GM12878 (cell line): ENCODE results near the gene ANGPTL2.

Experiments used
- ETV6 ChIP-seq, 2 experiments: fragments of 450-650 bp in 1 of 2; IDR thresholded peaks in 1 of 2; conservative IDR thresholded peaks in 1 of 2; 2 replicates each; pipeline ENCODE4 v1.6.1; 2014; ENCODE audit warnings: antibody characterized with exemption in 1 of 2, borderline replicate concordance in 1 of 2, low read depth in 1 of 2, mild to moderate bottlenecking in 1 of 2, moderate library complexity in 1 of 2
- FOS ChIP-seq: IDR thresholded peaks from 3 replicates; pipeline ENCODE4 v1.6.1; 2011; ENCODE audit warnings: borderline replicate concordance; ENCODE audit not compliant: insufficient read length; ENCODE audit errors: extremely low read depth
- HCFC1 ChIP-seq: fragments of 150-350 bp; IDR thresholded peaks from 2 replicates; pipeline ENCODE4 v1.6.1; 2014; ENCODE audit warnings: low read length
- POLR2A ChIP-seq: IDR thresholded peaks from 2 replicates; pipeline ENCODE4 v1.6.1; 2011; ENCODE audit warnings: low read depth, mild to moderate bottlenecking, low read length
- RAD21 ChIP-seq: IDR thresholded peaks from 2 replicates; pipeline ENCODE4 v1.6.1; 2011; ENCODE audit warnings: mild to moderate bottlenecking, low read depth, low read length, moderate library complexity; ENCODE audit not compliant: insufficient read depth
- SREBF2 ChIP-seq: IDR thresholded peaks from 2 replicates; pipeline ENCODE4 v1.6.1; 2012; ENCODE audit warnings: mild to moderate bottlenecking, low read length
- TCF7 ChIP-seq: IDR thresholded peaks from 2 replicates; pipeline ENCODE4 v1.6.1; 2014; ENCODE audit warnings: antibody characterized with exemption, borderline replicate concordance
- ZNF24 ChIP-seq: fragments of 450-650 bp; IDR thresholded peaks from 2 replicates; pipeline ENCODE4 v1.6.1; 2017; ENCODE audit warnings: antibody characterized with exemption, mild to moderate bottlenecking
- TF ChIP-seq, protein P1 (sequence below): IDR thresholded peaks from 2 replicates; pipeline ENCODE4 v1.6.1; 2012; ENCODE audit warnings: low read depth, low read length, improper control_type of control experiment
- TF ChIP-seq, protein P2 (sequence below), 3 experiments: IDR thresholded peaks in 2 of 3; conservative IDR thresholded peaks in 1 of 3; 2 replicates each; pipeline ENCODE4 v1.5.1; 2011; ENCODE audit warnings: low read depth in 3 of 3, low read length in 3 of 3, mild to moderate bottlenecking in 3 of 3, control low read depth in 2 of 3, moderate library complexity in 2 of 3, inconsistent platforms in 1 of 3, mixed read lengths in 1 of 3; ENCODE audit not compliant: control insufficient read depth in 2 of 3, insufficient read depth in 1 of 3; ENCODE audit errors: extremely low read depth in 1 of 3
- TF ChIP-seq, protein P3 (sequence below): IDR thresholded peaks from 2 replicates; pipeline ENCODE4 v1.6.1; 2011; ENCODE audit warnings: low read depth, mild to moderate bottlenecking, low read length, moderate library complexity, borderline replicate concordance; ENCODE audit errors: extremely low read depth

DNA sequence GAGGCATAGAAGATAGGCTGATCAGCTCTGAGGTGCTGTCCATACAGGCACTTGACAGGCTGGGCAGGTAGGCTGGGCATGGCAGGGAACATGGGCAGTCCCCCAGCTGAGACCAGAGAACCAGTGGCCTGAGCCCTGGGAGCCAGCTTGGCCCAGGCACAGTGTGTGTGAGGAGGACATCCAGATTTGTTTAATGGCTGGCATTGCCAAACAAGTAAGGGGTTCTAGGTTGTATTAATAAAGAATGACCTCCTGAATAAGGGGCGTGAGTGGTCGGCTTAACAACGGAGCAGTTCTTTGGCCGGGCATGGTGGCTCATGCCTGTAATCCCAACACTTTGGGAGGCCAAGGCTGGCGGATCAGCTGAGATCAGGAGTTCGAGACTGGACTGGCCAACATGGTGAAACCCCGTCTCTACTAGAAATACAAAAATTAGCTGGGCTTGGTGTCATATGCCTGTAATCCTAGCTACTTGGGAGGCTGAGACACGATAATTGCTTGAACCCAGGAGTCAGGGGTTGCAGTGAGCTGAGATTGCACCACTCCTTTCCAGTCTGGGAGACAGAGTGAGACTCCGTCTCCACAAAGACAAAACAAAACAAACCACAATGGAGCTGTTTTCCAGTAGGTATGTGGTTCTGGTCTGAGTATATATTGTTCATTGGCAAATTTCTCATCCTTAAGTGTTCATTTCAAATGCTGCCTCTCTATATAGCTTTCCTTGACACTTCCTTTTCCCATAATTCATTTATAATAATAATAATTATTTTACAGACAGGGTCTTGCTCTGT lies 56.2 kb downstream of the ANGPTL2 start:
- TF ChIP-seq HCFC1 = no peak
- no peak for TF ChIP-seq FOS
- TF ChIP-seq, protein P1, sequence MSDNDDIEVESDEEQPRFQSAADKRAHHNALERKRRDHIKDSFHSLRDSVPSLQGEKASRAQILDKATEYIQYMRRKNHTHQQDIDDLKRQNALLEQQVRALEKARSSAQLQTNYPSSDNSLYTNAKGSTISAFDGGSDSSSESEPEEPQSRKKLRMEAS = no peak
- TF ChIP-seq, protein P2, sequence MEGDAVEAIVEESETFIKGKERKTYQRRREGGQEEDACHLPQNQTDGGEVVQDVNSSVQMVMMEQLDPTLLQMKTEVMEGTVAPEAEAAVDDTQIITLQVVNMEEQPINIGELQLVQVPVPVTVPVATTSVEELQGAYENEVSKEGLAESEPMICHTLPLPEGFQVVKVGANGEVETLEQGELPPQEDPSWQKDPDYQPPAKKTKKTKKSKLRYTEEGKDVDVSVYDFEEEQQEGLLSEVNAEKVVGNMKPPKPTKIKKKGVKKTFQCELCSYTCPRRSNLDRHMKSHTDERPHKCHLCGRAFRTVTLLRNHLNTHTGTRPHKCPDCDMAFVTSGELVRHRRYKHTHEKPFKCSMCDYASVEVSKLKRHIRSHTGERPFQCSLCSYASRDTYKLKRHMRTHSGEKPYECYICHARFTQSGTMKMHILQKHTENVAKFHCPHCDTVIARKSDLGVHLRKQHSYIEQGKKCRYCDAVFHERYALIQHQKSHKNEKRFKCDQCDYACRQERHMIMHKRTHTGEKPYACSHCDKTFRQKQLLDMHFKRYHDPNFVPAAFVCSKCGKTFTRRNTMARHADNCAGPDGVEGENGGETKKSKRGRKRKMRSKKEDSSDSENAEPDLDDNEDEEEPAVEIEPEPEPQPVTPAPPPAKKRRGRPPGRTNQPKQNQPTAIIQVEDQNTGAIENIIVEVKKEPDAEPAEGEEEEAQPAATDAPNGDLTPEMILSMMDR (IDR thresholded peaks at IDR 0.05 in 2 of 3, conservative IDR thresholded peaks at IDR 0.05 in 1 of 3; ENCODE audit: control insufficient read depth in 2 of 3, extremely low read depth in 1 of 3, insufficient read depth in 1 of 3, low read depth in 3 of 3, low read length in 3 of 3) = no peak
- TF ChIP-seq ETV6 (conservative IDR thresholded peaks at IDR 0.05 in 1 of 2, IDR thresholded peaks at IDR 0.05 in 1 of 2; ENCODE audit: borderline replicate concordance in 1 of 2, low read depth in 1 of 2) = no peak
- TF ChIP-seq ZNF24 = no peak
- no peak for TF ChIP-seq POLR2A
- TF ChIP-seq, protein P3, sequence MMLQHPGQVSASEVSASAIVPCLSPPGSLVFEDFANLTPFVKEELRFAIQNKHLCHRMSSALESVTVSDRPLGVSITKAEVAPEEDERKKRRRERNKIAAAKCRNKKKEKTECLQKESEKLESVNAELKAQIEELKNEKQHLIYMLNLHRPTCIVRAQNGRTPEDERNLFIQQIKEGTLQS = no peak
- no peak for TF ChIP-seq RAD21
- TF ChIP-seq TCF7 = no peak
- TF ChIP-seq SREBF2 = no peak
